ENCODE results near the gene HIF3A. TPM values are rescaled to one million over a fixed set of nuclear protein-coding genes. Genes with fewer than 3 reads are reported as not detected.
A peak's percentile ranks its signal among the peaks of the same experiment; 100 is the strongest.

Gene HIF3A
- 31.5 and 31.9 TPM in 2 replicates for total RNA-seq (2021)
- long read RNA-seq, full-length matches to known transcripts = 20 of 79 reads
- long read RNA-seq, partial matches to known transcripts = 9 of 79 reads
- long read RNA-seq, other reads (novel, unspliced or antisense) = 50 of 79 reads

GRCh38 chr19:46296722-46297461 lies at the start of gene HIF3A:
Gene HIF3A, plus strand, starts transcription at chr19:46297042. Its CDS starts 35 bp downstream, at chr19:46297077.
- H3K9me3 Mint-ChIP-seq = peaks cover 0 to 3% of the 10 kb centered on the region in 2 experiments; a peak in 3 of 5 replicates
- Histone ChIP-seq H4K20me1 (ENCODE audit: control insufficient read depth, insufficient read depth, insufficient read length) (no peaks in the 10 kb centered on the region), H2AK5ac (ENCODE audit: insufficient read length, low read length) (no peak within 1 kb of the TSS), H3K9ac (ENCODE audit: extremely low read depth, insufficient read length, low read length) (peak within 1 kb of the TSS; percentile 20), H3K14ac (ENCODE audit: insufficient read depth, low read length) (no peak within 1 kb of the TSS), H3K27ac (ENCODE audit: insufficient read length, low read depth, low read length) (no peak within 1 kb of the TSS), H3K79me2 (ENCODE audit: insufficient read depth, low read length) (no peaks in the 10 kb centered on the region), H2BK20ac (ENCODE audit: low read depth, low read length, poor library complexity, severe bottlenecking) (no peak within 1 kb of the TSS), H3K4me1 (ENCODE audit: insufficient read depth, low read length) (peaks cover 2% of the 10 kb centered on the region; the same call in 1 of the 2 replicates), H2BK5ac (ENCODE audit: insufficient read length, low read length) (no peak within 1 kb of the TSS), H3T11ph (ENCODE audit: low read length) (no peak within 1 kb of the TSS), H2BK12ac (ENCODE audit: insufficient read length, low read depth, low read length) (no peak within 1 kb of the TSS), H3K23me2 (ENCODE audit: insufficient read length, low read depth, low read length, poor library complexity, severe bottlenecking) (peaks cover 9% of the 10 kb centered on the region), H4K8ac (replicated peaks; ENCODE audit: insufficient read length, low read depth, low read length) (no peak within 1 kb of the TSS), H3K27me3 (ENCODE audit: insufficient read depth, low read length) (no peaks in the 10 kb centered on the region), H3K4ac (ENCODE audit: low read depth, low read length) (no peak within 1 kb of the TSS), H3K56ac (ENCODE audit: insufficient read length, low read depth, low read length) (no peak within 1 kb of the TSS), H3K18ac (ENCODE audit: insufficient read length, low read depth, low read length) (peak within 1 kb of the TSS; percentile 33), H3K23ac (ENCODE audit: insufficient read length, low read depth, low read length) (no peak within 1 kb of the TSS), H4K91ac (ENCODE audit: insufficient read length, low read depth, low read length) (no peak within 1 kb of the TSS), H4K5ac (ENCODE audit: insufficient read length, low read depth, low read length) (no peak within 1 kb of the TSS), H3K9me3 (ENCODE audit: control insufficient read depth, low read depth, low read length) (no peaks in the 10 kb centered on the region), H3K79me1 (ENCODE audit: insufficient read depth, low read depth, low read length, poor library complexity, severe bottlenecking) (no peaks in the 10 kb centered on the region), H2AFZ (ENCODE audit: low read length) (no peak within 1 kb of the TSS), H3K4me2 (ENCODE audit: insufficient read depth, insufficient read length, low read length) (peak within 1 kb of the TSS; percentile 92), H2BK120ac (ENCODE audit: low read depth, low read length, poor library complexity, severe bottlenecking) (no peak within 1 kb of the TSS), H2BK15ac (ENCODE audit: low read depth, low read length) (no peak within 1 kb of the TSS)
- peaks cover 13% of the 10 kb centered on the region for H3K27me3 Mint-ChIP-seq (ENCODE audit: low read depth)
- no CpG with 5 or more reads among the region's 46 CpGs for WGBS (ENCODE audit: extremely low coverage, insufficient read length, low lambda C conversion rate)
- H3K36me3 Mint-ChIP-seq (ENCODE audit: insufficient read depth in 1 of 3, low read depth in 3 of 3) = no peaks in the 10 kb centered on the region; a peak in 1 of 7 replicates
- TF ChIP-seq CTCF (conservative IDR thresholded peaks at IDR 0.05) = no peak
- H3K4me1 Mint-ChIP-seq = peaks cover 28 to 35% of the 10 kb centered on the region in 2 experiments
- peak within 1 kb of the TSS; percentile 80 to 85 for H3K4me3 Mint-ChIP-seq
- peak; percentile 96 for DNase-seq
- H3K27ac Mint-ChIP-seq = peak within 1 kb of the TSS in 1 of 3 experiments; percentile 80; a peak in 2 of 7 replicates

All from H9 (cell line).